Fibroblast of lung (primary cell): ENCODE results near the gene MYO1D. TPM values are rescaled to one million over a fixed set of nuclear protein-coding genes. Genes with fewer than 3 reads are reported as not detected.
A peak's percentile ranks its signal among the peaks of the same experiment; 100 is the strongest.

Source experiments
- DNase-seq, 2 donors: peaks; one replicate each; pipeline versions ENCODE4 v3.0.0 to v3.0.0-alpha.2; 2010; ENCODE audit warnings: low read depth in 2 of 2
- H2AFZ ChIP-seq: 2 replicates; pipeline ENCODE4 v1.5.1; 2012; ENCODE audit warnings: low read length, control low read depth, inconsistent platforms
- H3K27ac ChIP-seq: 2 replicates; pipeline ENCODE4 v1.5.1; 2011; ENCODE audit warnings: low read length, control low read depth; ENCODE audit not compliant: insufficient read depth
- H3K27me3 ChIP-seq: 2 replicates; pipeline ENCODE4 v1.5.1; 2011; ENCODE audit warnings: mild to moderate bottlenecking, low read length; ENCODE audit not compliant: control insufficient read depth, insufficient read depth
- H3K36me3 ChIP-seq: 2 replicates; pipeline ENCODE4 v1.5.1; 2011; ENCODE audit warnings: low read length; ENCODE audit not compliant: control insufficient read depth, insufficient read depth
- H3K4me1 ChIP-seq: 2 replicates; pipeline ENCODE4 v1.5.1; 2011; ENCODE audit warnings: low read length; ENCODE audit not compliant: control insufficient read depth, insufficient read depth; ENCODE audit errors: extremely low read depth
- H3K4me2 ChIP-seq: 2 replicates; pipeline ENCODE4 v1.5.1; 2011; ENCODE audit warnings: low read length, control low read depth; ENCODE audit not compliant: insufficient read depth; ENCODE audit errors: extremely low read depth
- H3K4me3 ChIP-seq, 4 experiments: fragments of 200-600 bp in 1 of 4; sonication (generic) in 1 of 4; replicated peaks in 1 of 4; 2 replicates each; pipeline ENCODE4 v1.5.1; 2011 to 2016; ENCODE audit warnings: low read length in 4 of 4, low read depth in 3 of 4, mild to moderate bottlenecking in 3 of 4, control low read depth in 2 of 4, inconsistent platforms in 1 of 4, mixed read lengths in 1 of 4; ENCODE audit not compliant: insufficient read depth in 1 of 4; ENCODE audit errors: control extremely low read depth in 1 of 4
- H3K79me2 ChIP-seq: 2 replicates; pipeline ENCODE4 v1.5.1; 2012; ENCODE audit warnings: mild to moderate bottlenecking, low read length, inconsistent platforms; ENCODE audit not compliant: control insufficient read depth, insufficient read depth
- H3K9ac ChIP-seq: 2 replicates; pipeline ENCODE4 v1.5.1; 2011; ENCODE audit warnings: mild to moderate bottlenecking, low read length, control low read depth; ENCODE audit not compliant: insufficient read depth
- H3K9me3 ChIP-seq: 2 replicates; pipeline ENCODE4 v1.5.1; 2012; ENCODE audit warnings: low read depth, low read length; ENCODE audit not compliant: control insufficient read depth, insufficient read depth
- H4K20me1 ChIP-seq: 2 replicates; pipeline ENCODE4 v1.5.1; 2011; ENCODE audit warnings: low read length; ENCODE audit not compliant: control insufficient read depth, insufficient read depth; ENCODE audit errors: extremely low read depth
- CTCF ChIP-seq, 2 donors: IDR thresholded peaks in 1 of 2; conservative IDR thresholded peaks in 1 of 2; 1 replicate in 1 of 2; 2 replicates in 1 of 2; pipeline ENCODE4 v1.5.1; 2011 to 2012; ENCODE audit warnings: low read length in 2 of 2, control low read depth in 1 of 2, inconsistent platforms in 1 of 2, low read depth in 1 of 2, mild to moderate bottlenecking in 1 of 2
- EZH2 ChIP-seq: IDR thresholded peaks from 2 replicates; pipeline ENCODE4 v1.5.1; 2012; ENCODE audit warnings: low read length, control low read depth, mild to moderate bottlenecking; ENCODE audit errors: missing control alignments
- polyA plus RNA-seq, 2 donors: library from polyadenylated mRNA; depleted of rRNA in 1 of 2; stranded (reverse) in 1 of 2; unstranded in 1 of 2; fragments of >200 nt; gene quantifications; 2 replicates each; pipeline ENCODE4 v1.2.1, GENCODE V29; 2011 to 2012; ENCODE audit warnings: missing spikeins in 1 of 2
- total RNA-seq: library from RNA; depleted of rRNA; stranded (reverse); fragments of >200 nt; gene quantifications from 2 replicates; pipeline ENCODE4 v1.2.1, GENCODE V29; 2014

MYO1D gene
- total and polyA plus RNA-seq, 2 donors (not counting 1 experiment from before 2014, with no cell fraction given): 35.0 to 46.6 TPM

DNA sequence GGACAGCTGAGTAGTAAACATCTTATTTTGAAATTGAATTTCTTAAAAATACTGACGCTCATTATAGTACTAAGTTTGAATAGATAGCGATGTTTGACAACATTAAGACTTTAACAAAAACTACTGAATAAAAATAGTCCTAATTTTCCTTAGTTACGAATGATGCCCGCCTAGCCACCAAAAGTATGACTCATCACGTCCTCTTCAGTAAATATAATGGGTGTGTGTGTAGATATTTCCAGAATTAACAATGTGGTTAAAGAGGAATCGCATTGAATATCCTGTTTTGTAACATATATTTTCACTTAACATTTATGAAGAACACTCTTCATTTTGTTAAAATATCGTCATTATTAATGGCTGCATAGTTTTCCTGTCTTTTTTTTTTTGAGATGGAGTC is 187.6 kb downstream of the MYO1D start:
- Histone ChIP-seq H2AFZ (no peak overlapping the region), H3K27me3 (no peaks in the 10 kb centered on the region), H3K4me3 (no peak overlapping the region), H3K27ac (no peak overlapping the region), H3K36me3 (no peaks in the 10 kb centered on the region), H4K20me1 (no peaks in the 10 kb centered on the region), H3K9ac (no peak overlapping the region), H3K9me3 (no peaks in the 10 kb centered on the region), H3K4me2 (no peak overlapping the region), H3K4me1 (no peaks in the 10 kb centered on the region), H3K79me2 (no peaks in the 10 kb centered on the region)
- DNase-seq: peak in 1 of 2 donors; percentile 1
- TF ChIP-seq EZH2: no peak
- TF ChIP-seq CTCF (conservative IDR thresholded peaks at IDR 0.05 in 1 of 2, IDR thresholded peaks at IDR 0.05 in 1 of 2; ENCODE audit: low read depth in 1 of 2, low read length in 2 of 2): no peak

DNA sequence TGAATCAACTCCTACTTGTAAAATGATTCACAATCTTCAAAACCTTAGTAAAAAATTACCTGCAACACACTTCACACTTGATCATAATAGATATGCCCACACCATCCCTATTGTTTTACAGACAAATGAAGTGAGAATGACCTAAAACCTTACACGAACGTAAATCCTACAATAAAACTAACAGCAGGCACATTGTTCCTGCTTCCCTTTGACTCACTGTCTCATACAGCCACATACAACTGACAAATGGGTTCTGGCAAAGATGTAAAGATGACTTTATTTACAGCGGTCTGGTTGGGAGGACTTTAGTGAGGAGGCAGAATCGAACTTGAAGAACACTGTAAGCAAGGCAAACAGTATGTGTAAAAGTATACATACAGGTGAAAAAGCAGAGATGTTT is 188.7 kb downstream of the MYO1D start:
- H3K4me2 ChIP-seq: no peak overlapping the region
- no peaks in the 10 kb centered on the region for H4K20me1 ChIP-seq
- H3K9ac ChIP-seq: no peak overlapping the region
- no peak overlapping the region for H3K27ac ChIP-seq
- no peaks in the 10 kb centered on the region for H3K79me2 ChIP-seq
- no peak overlapping the region for H2AFZ ChIP-seq
- no peak for DNase-seq
- no peaks in the 10 kb centered on the region for H3K27me3 ChIP-seq
- H3K4me3 ChIP-seq: no peak overlapping the region
- H3K9me3 ChIP-seq: no peaks in the 10 kb centered on the region
- no peaks in the 10 kb centered on the region for H3K4me1 ChIP-seq
- TF ChIP-seq CTCF (conservative IDR thresholded peaks at IDR 0.05 in 1 of 2, IDR thresholded peaks at IDR 0.05 in 1 of 2; ENCODE audit: low read depth in 1 of 2, low read length in 2 of 2) (no peak), EZH2 (no peak)
- no peaks in the 10 kb centered on the region for H3K36me3 ChIP-seq

DNA sequence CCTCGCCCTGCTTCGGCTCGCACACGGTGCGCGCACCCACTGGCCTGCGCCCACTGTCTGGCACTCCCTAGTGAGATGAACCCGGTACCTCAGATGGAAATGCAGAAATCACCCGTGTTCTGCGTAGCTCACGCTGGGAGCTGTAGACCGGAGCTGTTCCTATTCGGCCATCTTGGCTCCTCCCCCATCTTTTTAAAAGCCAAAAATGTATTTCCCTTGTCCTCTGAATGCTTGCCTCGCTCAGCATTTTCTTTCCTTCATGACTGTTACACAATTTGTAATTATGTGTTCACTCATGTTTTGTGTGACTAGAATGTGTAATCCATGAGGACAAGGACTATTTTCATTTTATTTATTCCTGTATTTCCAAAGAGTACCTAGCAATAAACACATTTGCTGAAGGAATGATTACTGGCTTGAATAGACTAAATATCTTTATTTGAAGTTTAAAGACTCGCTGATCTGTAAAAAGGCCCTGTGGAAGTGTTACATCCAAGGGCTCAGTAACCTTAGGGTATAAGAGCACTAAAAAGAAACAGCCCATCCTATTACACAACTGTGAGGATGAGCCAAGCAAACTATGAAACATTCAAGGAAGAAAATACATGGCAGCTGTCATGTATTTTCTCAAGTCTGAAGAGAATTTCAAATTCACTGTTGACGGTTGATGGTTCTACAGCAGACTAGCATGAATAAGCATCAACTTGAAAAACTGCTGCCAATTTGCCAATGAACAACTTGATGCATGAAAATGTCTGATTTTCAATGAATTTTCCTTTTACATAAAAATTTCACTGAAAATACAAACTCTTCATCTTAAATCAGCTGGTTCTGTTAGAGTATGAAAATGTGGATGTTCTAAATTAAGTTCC is 192.6 kb downstream of the MYO1D start:
- H3K9me3 ChIP-seq: no peaks in the 10 kb centered on the region
- H3K4me3 ChIP-seq: no peak overlapping the region
- no peaks in the 10 kb centered on the region for H3K36me3 ChIP-seq
- no peaks in the 10 kb centered on the region for H3K27me3 ChIP-seq
- H2AFZ ChIP-seq: no peak overlapping the region
- no peak overlapping the region for H3K9ac ChIP-seq
- TF ChIP-seq CTCF (conservative IDR thresholded peaks at IDR 0.05 in 1 of 2, IDR thresholded peaks at IDR 0.05 in 1 of 2; ENCODE audit: low read depth in 1 of 2, low read length in 2 of 2): no peak
- TF ChIP-seq EZH2: no peak
- no peaks in the 10 kb centered on the region for H4K20me1 ChIP-seq
- no peak for DNase-seq
- H3K4me1 ChIP-seq: no peaks in the 10 kb centered on the region
- H3K4me2 ChIP-seq: no peak overlapping the region
- no peak overlapping the region for H3K27ac ChIP-seq
- no peaks in the 10 kb centered on the region for H3K79me2 ChIP-seq
